ENCODE results near the gene LAMB4. TPM values are rescaled to one million over a fixed set of nuclear protein-coding genes. Genes with fewer than 3 reads are reported as not detected.

Gene LAMB4
- total and polyA plus RNA-seq, 10 donors, result 0.03 to 0.94 (median 0.22) TPM; not detected in 2

- 70 to 83% (median 70%) methylated on average over 7 of the region's 7 CpGs for WGBS, 5 donors
These were observed 74.5 kb downstream of the LAMB4 start for GRCh38 chr7:108055611-108056021.

GRCh38 chr7:108054537-108054936 is 75.6 kb downstream of the LAMB4 start:
- intact Hi-C loops (cut with DNase I; ENCODE audit: low total_unique reads), result no loop called here
- DNase-seq, result no peak

More at GRCh38 chr7:108055611-108056021, 74.5 kb downstream of the LAMB4 start:
- no peaks in the 10 kb centered on the region for H3K4me1 ChIP-seq
- no peak for TF ChIP-seq POLR2A (IDR thresholded peaks at IDR 0.05)
- no peak for TF ChIP-seq CTCF (IDR thresholded peaks at IDR 0.05 in 8 of 11, conservative IDR thresholded peaks at IDR 0.05 in 3 of 11)
- no peak for TF ChIP-seq POLR2AphosphoS5 (IDR thresholded peaks at IDR 0.05)
- H3K4me3 ChIP-seq, result no peak overlapping the region
- no peaks in the 10 kb centered on the region for H3K27me3 ChIP-seq (replicated peaks in 1 of 7)
- no peak overlapping the region for H3K27ac ChIP-seq
- no peak for DNase-seq
- no peaks in the 10 kb centered on the region for H3K9me3 ChIP-seq
- intact Hi-C loops (cut with DNase I; ENCODE audit: low total_unique reads), result no loop called here
- no peaks in the 10 kb centered on the region for H3K36me3 ChIP-seq

GRCh38 chr7:108053250-108053649 is 76.9 kb downstream of the LAMB4 start:
- H3K4me1 ChIP-seq, result peaks cover 0 to 3% (median 0%) of the 10 kb centered on the region in 6 donors
- intact Hi-C loops (cut with DNase I; ENCODE audit: low total_unique reads), result no loop called here
- no peak overlapping the region for H3K27ac ChIP-seq
- no peaks in the 10 kb centered on the region for H3K27me3 ChIP-seq (replicated peaks in 1 of 7)
- no peak overlapping the region for H3K4me3 ChIP-seq
- TF ChIP-seq CTCF (IDR thresholded peaks at IDR 0.05 in 8 of 11, conservative IDR thresholded peaks at IDR 0.05 in 3 of 11), result no peak
- no peak for TF ChIP-seq POLR2AphosphoS5 (IDR thresholded peaks at IDR 0.05)
- TF ChIP-seq POLR2A (IDR thresholded peaks at IDR 0.05), result no peak
- WGBS, 5 donors, result 82 to 94% (median 92%) methylated on average over 4 of the region's 4 CpGs
- DNase-seq, result no peak
- H3K36me3 ChIP-seq, result no peaks in the 10 kb centered on the region
- no peaks in the 10 kb centered on the region for H3K9me3 ChIP-seq

More at GRCh38 chr7:108054537-108054936, 75.6 kb downstream of the LAMB4 start:
- H3K36me3 ChIP-seq, result no peaks in the 10 kb centered on the region
- no peaks in the 10 kb centered on the region for H3K27me3 ChIP-seq (replicated peaks in 1 of 7)
- H3K4me1 ChIP-seq, result no peaks in the 10 kb centered on the region
- TF ChIP-seq CTCF (IDR thresholded peaks at IDR 0.05 in 8 of 11, conservative IDR thresholded peaks at IDR 0.05 in 3 of 11), result no peak
- no peak for TF ChIP-seq POLR2A (IDR thresholded peaks at IDR 0.05)
- TF ChIP-seq POLR2AphosphoS5 (IDR thresholded peaks at IDR 0.05), result no peak
- no peak overlapping the region for H3K27ac ChIP-seq
- 74 to 94% (median 85%) methylated on average over 1 of the region's 1 CpG for WGBS, 5 donors
- no peaks in the 10 kb centered on the region for H3K9me3 ChIP-seq
- H3K4me3 ChIP-seq, result no peak overlapping the region

DNA sequence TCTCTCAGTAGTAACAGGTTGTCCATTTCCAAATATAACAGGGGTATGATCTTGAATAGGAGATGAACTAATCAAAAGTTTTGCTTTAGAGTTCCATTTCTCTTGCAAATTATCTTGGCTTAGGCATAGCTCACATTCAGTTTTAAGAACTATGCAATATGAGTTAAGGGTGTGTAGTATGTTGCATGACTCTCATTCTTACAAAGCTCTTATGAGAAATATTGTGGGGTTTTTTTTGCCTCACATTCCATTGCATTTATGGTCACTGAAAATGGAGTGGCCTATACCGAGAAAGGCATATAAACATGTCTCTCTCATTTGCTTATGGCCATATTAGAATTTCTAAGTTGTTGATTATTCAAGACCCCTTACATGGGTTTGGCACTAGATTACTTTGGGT is 78.7 kb downstream of the LAMB4 start:
- intact Hi-C loops (cut with DNase I; ENCODE audit: low total_unique reads), result no loop called here
- Histone ChIP-seq H3K9me3 (no peaks in the 10 kb centered on the region), H3K4me3 (no peak overlapping the region), H3K36me3 (no peaks in the 10 kb centered on the region), H3K4me1 (peaks cover 0 to 5% (median 0%) of the 10 kb centered on the region in 6 donors), H3K27me3 (replicated peaks in 1 of 7) (no peaks in the 10 kb centered on the region), H3K27ac (no peak overlapping the region)
- TF ChIP-seq POLR2AphosphoS5 (IDR thresholded peaks at IDR 0.05), result no peak
- TF ChIP-seq CTCF (IDR thresholded peaks at IDR 0.05 in 8 of 11, conservative IDR thresholded peaks at IDR 0.05 in 3 of 11), result no peak
- no peak for TF ChIP-seq POLR2A (IDR thresholded peaks at IDR 0.05)
- DNase-seq, result no peak
- 35 to 89% (median 82%) methylated on average over 1 of the region's 1 CpG for WGBS, 5 donors
